HEK293T (cell line): ENCODE data around the gene JPH2.

Source experiments
- CTCF ChIA-PET: fragments of 350-600 bp; formaldehyde crosslinking; extraction: SDS; loops from one replicate; lab custom pipeline; 2021; ENCODE audit warnings: antibody characterized with exemption, inconsistent platforms; lab: Yijun Ruan, JAX
- POLR2A ChIA-PET: fragments of 350-600 bp; formaldehyde crosslinking; extraction: SDS; loops from one replicate; lab custom pipeline; 2020; ENCODE audit warnings: antibody characterized with exemption, inconsistent platforms; lab: Yijun Ruan, JAX
- DNase-seq: peaks from one replicate; pipeline ENCODE4 v3.0.0; 2012; ENCODE audit warnings: mixed read lengths; ENCODE audit errors: extremely low spot score
- ARNT ChIP-seq: fragments of 450-650 bp; IDR thresholded peaks from 2 replicates; pipeline ENCODE4 v1.6.1; 2017; ENCODE audit warnings: mild to moderate bottlenecking
- BHLHE40 ChIP-seq: fragments of 450-650 bp; IDR thresholded peaks from 2 replicates; pipeline ENCODE4 v1.6.1; 2016; ENCODE audit warnings: mild to moderate bottlenecking, moderate library complexity, borderline replicate concordance
- CTBP1 ChIP-seq: fragments of 450-650 bp; IDR thresholded peaks from 2 replicates; pipeline ENCODE4 v1.6.1; 2016; ENCODE audit warnings: borderline replicate concordance
- ELF4 ChIP-seq: fragments of 450-650 bp; IDR thresholded peaks from 2 replicates; pipeline ENCODE4 v1.6.1; 2017; ENCODE audit warnings: antibody characterized with exemption
- FOXA1 ChIP-seq: fragments of 450-650 bp; IDR thresholded peaks from 2 replicates; pipeline ENCODE4 v1.6.1; 2016; ENCODE audit warnings: mild to moderate bottlenecking
- FOXK2 ChIP-seq: fragments of 450-650 bp; IDR thresholded peaks from 2 replicates; pipeline ENCODE4 v1.6.1; 2016; ENCODE audit warnings: mild to moderate bottlenecking
- FOXM1 ChIP-seq: fragments of 450-650 bp; IDR thresholded peaks from 2 replicates; pipeline ENCODE4 v1.6.1; 2017; ENCODE audit warnings: mild to moderate bottlenecking, borderline replicate concordance
- HDGF ChIP-seq: fragments of 450-650 bp; IDR thresholded peaks from 2 replicates; pipeline ENCODE4 v1.6.1; 2017; ENCODE audit warnings: antibody characterized with exemption, borderline replicate concordance
- L3MBTL2 ChIP-seq: fragments of 450-650 bp; conservative IDR thresholded peaks from 2 replicates; pipeline ENCODE4 v1.6.1; 2016; ENCODE audit warnings: mild to moderate bottlenecking
- LEF1 ChIP-seq: fragments of 450-650 bp; IDR thresholded peaks from 2 replicates; pipeline ENCODE4 v1.6.1; 2017; ENCODE audit warnings: mild to moderate bottlenecking, borderline replicate concordance
- NFRKB ChIP-seq: fragments of 450-650 bp; IDR thresholded peaks from 2 replicates; pipeline ENCODE4 v1.6.1; 2016; ENCODE audit warnings: mild to moderate bottlenecking, moderate library complexity
- SP1 ChIP-seq: fragments of 450-650 bp; IDR thresholded peaks from 2 replicates; pipeline ENCODE4 v1.6.1; 2017
- SUZ12 ChIP-seq: fragments of 450-650 bp; IDR thresholded peaks from 2 replicates; pipeline ENCODE4 v1.6.1; 2016; ENCODE audit warnings: mild to moderate bottlenecking
- TARDBP ChIP-seq: fragments of 450-650 bp; IDR thresholded peaks from 2 replicates; pipeline ENCODE4 v1.6.1; 2016
- ZNF384 ChIP-seq: fragments of 450-650 bp; IDR thresholded peaks from 2 replicates; pipeline ENCODE4 v1.6.1; 2016
- TF ChIP-seq, protein P1 (sequence below): fragments of 450-650 bp; IDR thresholded peaks from 2 replicates; pipeline ENCODE4 v1.6.1; 2016

JPH2 gene

DNA sequence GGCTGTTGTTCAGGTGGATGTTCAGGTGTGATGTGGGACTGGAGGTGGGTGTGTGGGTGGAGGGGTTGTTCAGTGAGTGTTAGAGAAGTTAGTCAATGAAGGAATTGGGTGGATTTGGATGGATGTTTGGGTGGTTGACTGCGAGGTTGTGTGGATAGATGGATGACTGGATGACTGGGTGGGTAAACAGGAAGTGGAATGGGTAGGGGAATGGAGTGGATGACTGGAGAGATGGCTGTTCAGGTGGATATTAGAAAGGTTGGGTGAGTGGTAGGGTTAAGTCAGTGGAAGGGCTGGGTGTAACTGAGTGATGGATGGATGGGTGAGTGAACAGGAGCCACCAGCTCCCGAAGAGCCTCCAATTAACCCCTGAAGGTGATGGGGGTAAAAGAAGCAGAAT is 27.9 kb downstream of the JPH2 start:
- no peak for TF ChIP-seq FOXA1
- TF ChIP-seq BHLHE40, result no peak
- no peak for TF ChIP-seq NFRKB
- TF ChIP-seq FOXM1, result no peak
- no peak for TF ChIP-seq TARDBP
- no peak for TF ChIP-seq CTBP1
- CTCF ChIA-PET, result no interaction called here
- POLR2A ChIA-PET, result no interaction called here
- no peak for DNase-seq

DNA sequence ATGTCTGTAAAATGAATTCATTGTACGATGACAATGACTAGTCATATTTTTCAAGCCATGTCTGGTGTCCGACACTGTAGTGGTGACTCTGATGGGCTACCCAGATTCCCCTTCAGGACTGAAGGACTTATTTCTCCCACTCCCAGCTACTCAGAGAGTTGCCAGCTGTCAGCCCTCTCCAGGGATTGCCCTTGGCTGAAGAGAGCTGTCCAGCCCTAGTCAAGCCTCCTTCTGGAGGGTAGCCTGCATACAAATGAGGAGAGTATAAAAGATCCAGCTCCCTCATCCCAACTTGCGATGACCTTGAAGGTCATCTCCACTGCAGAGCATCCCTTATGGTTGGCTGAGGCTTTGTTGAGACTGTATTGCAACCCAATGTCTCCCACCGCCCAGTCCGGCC is 29.9 kb downstream of the JPH2 start:
- ChIA-PET POLR2A (no interaction called here), CTCF (no interaction called here)
- no peak for DNase-seq
- TF ChIP-seq SUZ12 (no peak), SP1 (no peak), LEF1 (no peak), FOXK2 (no peak)
- TF ChIP-seq, protein P1, sequence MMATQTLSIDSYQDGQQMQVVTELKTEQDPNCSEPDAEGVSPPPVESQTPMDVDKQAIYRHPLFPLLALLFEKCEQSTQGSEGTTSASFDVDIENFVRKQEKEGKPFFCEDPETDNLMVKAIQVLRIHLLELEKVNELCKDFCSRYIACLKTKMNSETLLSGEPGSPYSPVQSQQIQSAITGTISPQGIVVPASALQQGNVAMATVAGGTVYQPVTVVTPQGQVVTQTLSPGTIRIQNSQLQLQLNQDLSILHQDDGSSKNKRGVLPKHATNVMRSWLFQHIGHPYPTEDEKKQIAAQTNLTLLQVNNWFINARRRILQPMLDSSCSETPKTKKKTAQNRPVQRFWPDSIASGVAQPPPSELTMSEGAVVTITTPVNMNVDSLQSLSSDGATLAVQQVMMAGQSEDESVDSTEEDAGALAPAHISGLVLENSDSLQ, result no peak

DNA sequence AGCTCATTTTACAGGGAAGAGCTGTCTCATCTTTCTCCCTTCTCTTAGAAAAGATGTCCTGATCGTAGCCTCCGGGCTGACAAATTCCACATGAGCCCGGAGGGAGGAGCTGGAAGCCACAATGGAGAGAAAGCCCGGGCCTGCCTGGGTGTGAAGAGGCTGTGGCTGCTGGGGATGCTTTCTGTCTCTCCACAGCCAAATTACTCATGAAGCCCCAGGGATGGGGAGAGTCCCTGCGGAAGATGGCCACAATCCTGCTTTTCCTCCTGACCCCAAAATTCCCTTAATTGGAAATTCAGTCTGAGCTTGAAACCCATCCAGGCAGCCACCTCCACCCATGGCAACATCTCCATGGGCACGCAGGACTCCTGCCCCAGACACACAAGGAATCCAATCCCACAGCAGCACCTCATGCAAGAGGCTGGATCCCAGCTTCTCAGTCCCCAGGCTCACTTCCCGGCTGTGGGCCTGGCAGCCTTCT is 32.4 kb downstream of the JPH2 start:
- TF ChIP-seq NFRKB, result no peak
- no peak for TF ChIP-seq FOXM1
- no peak for TF ChIP-seq L3MBTL2
- TF ChIP-seq BHLHE40, result no peak
- no peak for TF ChIP-seq ARNT
- TF ChIP-seq SP1, result no peak
- TF ChIP-seq LEF1, result no peak
- TF ChIP-seq, protein P1, result no peak
- TF ChIP-seq ZNF384, result no peak
- TF ChIP-seq TARDBP, result no peak
- TF ChIP-seq FOXA1, result no peak
- TF ChIP-seq HDGF, result no peak
- no peak for DNase-seq
- ChIA-PET CTCF (interaction anchor here (0.6 kb wide), 1 partner anchor 253 kb away, joined by 4 read pairs; no protein-coding TSS in a partner anchor), POLR2A (no interaction called here)

DNA sequence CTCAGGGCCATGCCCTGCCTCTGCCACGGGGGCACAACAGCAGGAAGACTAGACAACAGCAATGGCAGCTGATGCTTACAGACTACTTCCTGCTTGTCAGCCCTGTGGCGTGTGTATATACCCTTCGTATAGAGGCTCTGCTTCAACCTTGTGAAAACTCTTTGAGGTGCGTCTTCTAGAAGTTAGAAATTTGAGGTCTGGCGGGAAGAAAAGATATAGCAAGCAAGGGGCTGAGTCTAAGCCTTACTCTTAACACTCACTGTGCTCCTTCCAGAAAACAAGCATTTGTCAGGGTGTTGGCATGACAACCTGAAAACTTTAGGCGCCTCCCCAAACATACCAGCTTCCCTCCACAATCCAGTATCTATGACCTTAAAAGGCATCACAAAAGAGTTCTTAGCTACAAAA is 33.3 kb downstream of the JPH2 start:
- no peak for DNase-seq
- TF ChIP-seq ZNF384 (no peak), FOXA1 (no peak), SP1 (no peak), FOXM1 (no peak), TARDBP (no peak), L3MBTL2 (no peak), ELF4 (no peak), FOXK2 (no peak), HDGF (no peak), LEF1 (no peak), BHLHE40 (no peak), CTBP1 (no peak)
- TF ChIP-seq, protein P1, result no peak
- CTCF ChIA-PET, result interaction anchor here (0.6 kb wide), 1 partner anchor 254 kb away, joined by 4 read pairs; no protein-coding TSS in a partner anchor
- POLR2A ChIA-PET, result no interaction called here

DNA sequence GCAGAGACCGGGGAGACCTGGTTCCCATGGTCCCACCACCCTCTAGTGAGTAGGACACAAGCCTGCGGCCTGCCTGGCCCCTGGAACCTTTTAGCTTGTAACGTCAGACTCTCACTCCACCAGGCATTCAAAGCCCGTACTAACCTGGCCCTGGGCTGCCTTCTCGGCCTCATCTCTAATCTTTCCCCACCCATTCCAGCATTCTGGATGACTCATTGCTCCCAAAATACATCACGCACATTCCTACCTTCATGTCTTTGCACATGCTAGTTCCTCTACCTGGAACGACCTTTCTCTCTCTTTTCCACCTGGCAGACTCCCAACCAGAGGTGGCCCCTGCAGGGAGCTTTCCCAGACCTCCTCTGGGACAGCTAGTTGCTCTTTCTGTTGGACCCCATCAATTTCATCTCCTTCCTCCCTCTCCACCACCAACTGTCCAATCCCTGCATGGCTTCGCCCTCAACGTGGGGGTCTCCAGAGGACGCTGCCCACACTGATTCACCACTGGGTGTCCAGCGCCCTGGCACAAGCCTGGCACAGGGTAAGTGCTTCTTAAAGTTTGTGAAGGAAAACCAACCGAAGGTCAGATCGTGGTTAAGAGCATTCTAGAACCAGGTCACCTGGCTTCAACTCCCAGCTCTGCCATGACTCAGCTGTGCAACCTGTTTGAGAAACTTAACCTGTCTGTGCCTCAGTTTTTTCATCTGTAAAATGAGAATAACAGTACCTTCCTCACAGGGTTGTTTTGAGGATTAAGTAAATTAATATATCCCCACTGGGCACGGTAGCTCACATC is 35.2 kb downstream of the JPH2 start:
- ChIA-PET POLR2A (no interaction called here), CTCF (no interaction called here)
- DNase-seq, result no peak

More for the DNA sequence above, 35.2 kb downstream of the JPH2 start:
- TF ChIP-seq FOXA1 (no peak), L3MBTL2 (no peak), FOXM1 (no peak), CTBP1 (no peak), ZNF384 (no peak), SP1 (no peak), ARNT (no peak), BHLHE40 (no peak), SUZ12 (no peak), LEF1 (no peak), NFRKB (no peak), FOXK2 (no peak), ELF4 (no peak), HDGF (no peak), TARDBP (no peak)
- TF ChIP-seq, protein P1, result no peak
